ENCODE results near the gene SSUH2.

DNA sequence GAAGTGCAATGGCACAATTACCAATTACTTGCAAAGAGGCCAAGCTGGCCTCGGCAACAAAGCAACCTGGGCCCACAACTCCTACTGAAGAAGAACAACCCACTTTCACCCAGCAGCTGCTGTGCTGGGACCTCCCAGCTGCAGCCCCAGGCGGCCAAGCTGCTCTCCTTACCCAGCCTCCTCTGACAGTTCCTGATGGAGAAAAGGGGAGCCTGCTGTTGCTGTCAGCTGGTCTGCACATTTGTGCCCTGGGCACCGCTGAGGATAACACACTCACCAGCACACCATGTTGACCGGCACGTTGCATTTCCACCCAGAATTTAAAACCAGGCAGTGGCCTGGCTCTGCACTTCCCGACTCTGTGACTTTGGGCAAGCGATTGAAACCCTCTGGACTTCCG lies 33.6 kb downstream of the SSUH2 start:
- no peak for TF ChIP-seq CTCF (IDR thresholded peaks at IDR 0.05; ENCODE audit: poor library complexity)
- TF ChIP-seq EZH2 (IDR thresholded peaks at IDR 0.05; ENCODE audit: borderline replicate concordance): no peak
- TF ChIP-seq EZH2phosphoT487 (IDR thresholded peaks at IDR 0.05; ENCODE audit: low read depth, severe bottlenecking, unreplicated experiment): no peak
